Ascending aorta (tissue), 2 donors: ENCODE data around the gene PTPN23. TPM values are rescaled to one million over a fixed set of nuclear protein-coding genes. Genes with fewer than 3 reads are reported as not detected.

Source experiments
- DNase-seq, 2 donors: peaks; one replicate each; pipeline ENCODE4 v3.0.0-alpha.2; 2019; ENCODE audit warnings: low spot score in 2 of 2
- H3K27ac ChIP-seq, 2 donors: fragments of 200-600 bp; sonication (generic); one replicate each; pipeline ENCODE4 v1.5.1; 2016 to 2017; ENCODE audit warnings: mild to moderate bottlenecking in 1 of 2
- H3K27me3 ChIP-seq: fragments of 200-600 bp; sonication (generic); one replicate; pipeline ENCODE4 v1.5.1; 2017
- H3K36me3 ChIP-seq, 2 donors: fragments of 200-600 bp; sonication (generic); one replicate each; pipeline ENCODE4 v1.5.1; 2016
- H3K4me1 ChIP-seq, 2 donors: fragments of 200-600 bp; sonication (generic); one replicate each; pipeline ENCODE4 v1.5.1; 2016 to 2017; ENCODE audit warnings: mild to moderate bottlenecking in 1 of 2
- H3K4me3 ChIP-seq, 2 donors: fragments of 200-600 bp; sonication (generic); one replicate each; pipeline ENCODE4 v1.5.1; 2016 to 2017; ENCODE audit warnings: mild to moderate bottlenecking in 1 of 2
- H3K9me3 ChIP-seq, 2 donors: fragments of 200-600 bp; sonication (generic); one replicate each; pipeline ENCODE4 v1.5.1; 2016
- intact Hi-C: fragments of 100-400 bp; cut with DNase I; formaldehyde crosslinking; loops from one replicate; pipeline ENCODE4 v1.15.1; 2023
- total RNA-seq: library from RNA; depleted of rRNA; stranded (reverse); fragments of >200 nt; gene quantifications from one replicate; pipeline ENCODE4 v1.1.0, GENCODE V29; 2016
- TF ChIP-seq, protein P1 (sequence below), 3 experiments: fragments of 200-600 bp in 2 of 3; fragments of 450-650 bp in 1 of 3; sonication (generic) in 2 of 3; IDR thresholded peaks; one replicate each; pipeline ENCODE4 v1.5.1; 2016 to 2019; ENCODE audit warnings: antibody characterized with exemption in 3 of 3, mild to moderate bottlenecking in 1 of 3, moderate library complexity in 1 of 3

PTPN23 gene
- total RNA-seq, 1 donor from 2014 or later: 35.2 TPM

DNA sequence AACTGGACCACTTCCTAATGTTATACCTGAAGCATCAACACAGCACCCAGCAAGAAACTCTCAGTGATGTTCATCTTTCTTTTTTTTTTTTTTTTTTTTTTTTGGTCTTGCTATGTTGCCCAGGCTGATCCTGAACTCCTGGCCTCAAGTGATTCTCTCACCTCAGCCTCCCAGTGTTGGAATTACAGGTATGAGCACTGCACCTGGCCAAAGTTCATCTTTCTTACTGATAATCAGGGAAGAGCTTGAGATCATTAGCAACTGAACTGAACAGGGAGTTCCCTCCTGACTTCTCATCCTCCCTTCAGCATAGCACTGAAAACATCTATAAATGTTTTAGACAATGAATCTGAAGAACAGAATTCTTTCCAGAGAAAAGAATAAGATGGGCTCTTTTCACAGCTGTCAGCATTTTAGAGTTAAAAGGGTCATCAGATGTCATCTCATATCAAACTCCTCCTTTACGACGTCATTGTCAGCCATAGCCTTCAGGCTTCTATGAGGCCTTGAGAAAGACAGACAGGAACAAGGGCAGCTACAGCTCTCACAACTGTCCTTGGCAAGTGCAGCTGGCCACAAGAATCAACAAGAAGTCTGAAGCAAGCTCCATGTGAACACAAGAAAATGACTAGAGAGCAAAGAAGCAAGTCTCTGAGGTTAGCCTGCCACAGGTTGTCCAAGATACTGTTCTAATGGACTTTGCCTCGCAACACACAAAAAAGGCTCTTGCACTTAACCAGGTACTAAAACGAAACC is 61.2 kb downstream of the PTPN23 start:
- no peaks in the 10 kb centered on the region for H3K9me3 ChIP-seq
- no peak overlapping the region for H3K27ac ChIP-seq
- TF ChIP-seq, protein P1, sequence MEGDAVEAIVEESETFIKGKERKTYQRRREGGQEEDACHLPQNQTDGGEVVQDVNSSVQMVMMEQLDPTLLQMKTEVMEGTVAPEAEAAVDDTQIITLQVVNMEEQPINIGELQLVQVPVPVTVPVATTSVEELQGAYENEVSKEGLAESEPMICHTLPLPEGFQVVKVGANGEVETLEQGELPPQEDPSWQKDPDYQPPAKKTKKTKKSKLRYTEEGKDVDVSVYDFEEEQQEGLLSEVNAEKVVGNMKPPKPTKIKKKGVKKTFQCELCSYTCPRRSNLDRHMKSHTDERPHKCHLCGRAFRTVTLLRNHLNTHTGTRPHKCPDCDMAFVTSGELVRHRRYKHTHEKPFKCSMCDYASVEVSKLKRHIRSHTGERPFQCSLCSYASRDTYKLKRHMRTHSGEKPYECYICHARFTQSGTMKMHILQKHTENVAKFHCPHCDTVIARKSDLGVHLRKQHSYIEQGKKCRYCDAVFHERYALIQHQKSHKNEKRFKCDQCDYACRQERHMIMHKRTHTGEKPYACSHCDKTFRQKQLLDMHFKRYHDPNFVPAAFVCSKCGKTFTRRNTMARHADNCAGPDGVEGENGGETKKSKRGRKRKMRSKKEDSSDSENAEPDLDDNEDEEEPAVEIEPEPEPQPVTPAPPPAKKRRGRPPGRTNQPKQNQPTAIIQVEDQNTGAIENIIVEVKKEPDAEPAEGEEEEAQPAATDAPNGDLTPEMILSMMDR (IDR thresholded peaks at IDR 0.05): no peak
- no peak overlapping the region for H3K4me3 ChIP-seq
- H3K27me3 ChIP-seq: no peaks in the 10 kb centered on the region
- peak in 1 of 2 donors; percentile 12 for DNase-seq
- peaks cover 0 to 3% of the 10 kb centered on the region in 2 donors for H3K4me1 ChIP-seq
- intact Hi-C loops: loop anchor here (5.0 kb wide), 1 partner anchor 35 kb away; the partner anchor contains the start of gene SCAP
- H3K36me3 ChIP-seq: peaks cover 14 to 38% of the 10 kb centered on the region in 2 donors

- TF ChIP-seq, protein P1 (IDR thresholded peaks at IDR 0.05): no peak
- Histone ChIP-seq H3K9me3 (no peaks in the 10 kb centered on the region), H3K4me3 (peak overlapping the region in 1 of 2 donors; percentile 20), H3K36me3 (peaks cover 9 to 29% of the 10 kb centered on the region in 2 donors), H3K27me3 (no peaks in the 10 kb centered on the region), H3K4me1 (peaks cover 0 to 3% of the 10 kb centered on the region in 2 donors), H3K27ac (peak overlapping the region; percentile 70 to 73)
- intact Hi-C loops: loop anchor here (5.0 kb wide), 1 partner anchor 34 kb away; the partner anchor contains the start of gene SCAP
- DNase-seq: no peak
Measured at GRCh38 chr3:47443611-47443995, 62.8 kb downstream of the PTPN23 start.

GRCh38 chr3:47444103-47444502 is 63.3 kb downstream of the PTPN23 start:
- Histone ChIP-seq H3K27me3 (no peaks in the 10 kb centered on the region), H3K4me3 (no peak overlapping the region), H3K4me1 (peaks cover 0 to 3% of the 10 kb centered on the region in 2 donors), H3K36me3 (peaks cover 9 to 25% of the 10 kb centered on the region in 2 donors), H3K9me3 (no peaks in the 10 kb centered on the region), H3K27ac (peak overlapping the region; percentile 70 to 73)
- TF ChIP-seq, protein P1 (IDR thresholded peaks at IDR 0.05): no peak
- intact Hi-C loops: loop anchor here (5.0 kb wide), 1 partner anchor 33 kb away; the partner anchor contains the start of gene SCAP
- peak in 1 of 2 donors; percentile 27 for DNase-seq

DNA sequence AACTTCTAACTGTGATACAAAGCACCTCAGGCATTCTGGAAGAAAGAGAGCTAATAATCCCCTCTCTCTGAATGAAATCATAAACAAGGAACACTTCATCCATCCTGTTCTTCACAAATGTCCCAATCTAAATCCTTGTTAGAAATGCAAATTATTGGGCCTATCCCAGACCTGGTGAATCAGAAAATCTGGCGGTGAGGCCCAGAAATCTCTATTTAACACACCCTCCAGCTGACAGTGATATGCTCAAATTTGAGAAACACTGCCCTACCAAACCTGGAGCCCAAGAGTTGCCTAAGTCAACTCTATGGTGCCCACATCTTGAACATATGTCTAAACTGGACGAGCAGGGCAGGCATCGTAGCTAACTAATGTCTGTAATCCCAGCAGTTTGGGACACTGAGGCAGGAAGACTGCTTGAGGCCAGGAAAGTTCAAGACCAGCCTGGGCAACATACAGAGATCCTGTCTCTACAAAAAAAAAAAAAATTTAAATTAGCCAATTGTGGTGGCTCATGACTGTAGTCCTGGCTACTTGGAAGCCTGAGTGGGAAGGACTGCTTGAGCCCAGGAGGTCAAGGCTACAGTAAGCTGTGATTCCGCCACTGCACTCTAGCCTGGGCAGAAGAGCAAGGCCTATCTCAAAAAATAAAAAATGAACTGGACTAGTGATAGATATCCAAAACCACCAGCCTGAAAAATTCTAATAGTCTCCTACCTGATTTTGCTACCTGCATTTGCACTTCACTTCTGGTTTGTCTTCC is 71.8 kb downstream of the PTPN23 start:
- Histone ChIP-seq H3K9me3 (no peaks in the 10 kb centered on the region), H3K27ac (no peak overlapping the region), H3K27me3 (no peaks in the 10 kb centered on the region), H3K4me1 (peaks cover 0 to 2% of the 10 kb centered on the region in 2 donors), H3K4me3 (no peak overlapping the region), H3K36me3 (no peaks in the 10 kb centered on the region)
- DNase-seq: no peak
- TF ChIP-seq, protein P1 (IDR thresholded peaks at IDR 0.05): no peak
- intact Hi-C loops: no loop called here

- no peak overlapping the region for H3K27ac ChIP-seq
- H3K4me1 ChIP-seq: peaks cover 0 to 2% of the 10 kb centered on the region in 2 donors
- H3K27me3 ChIP-seq: no peaks in the 10 kb centered on the region
- no peak overlapping the region for H3K4me3 ChIP-seq
- intact Hi-C loops: no loop called here
- TF ChIP-seq, protein P1 (IDR thresholded peaks at IDR 0.05): no peak
- H3K36me3 ChIP-seq: no peaks in the 10 kb centered on the region
- no peaks in the 10 kb centered on the region for H3K9me3 ChIP-seq
- no peak for DNase-seq
Measured at GRCh38 chr3:47455806-47456452, 75.1 kb downstream of the PTPN23 start.
